Cortex of kidney (tissue), 1 donor: ENCODE data around the gene UBB.

Source experiments
- DNase-seq: peaks from one replicate; lab custom pipeline; 2025; lab: John Stamatoyannopoulos, UW

Gene UBB

DNA sequence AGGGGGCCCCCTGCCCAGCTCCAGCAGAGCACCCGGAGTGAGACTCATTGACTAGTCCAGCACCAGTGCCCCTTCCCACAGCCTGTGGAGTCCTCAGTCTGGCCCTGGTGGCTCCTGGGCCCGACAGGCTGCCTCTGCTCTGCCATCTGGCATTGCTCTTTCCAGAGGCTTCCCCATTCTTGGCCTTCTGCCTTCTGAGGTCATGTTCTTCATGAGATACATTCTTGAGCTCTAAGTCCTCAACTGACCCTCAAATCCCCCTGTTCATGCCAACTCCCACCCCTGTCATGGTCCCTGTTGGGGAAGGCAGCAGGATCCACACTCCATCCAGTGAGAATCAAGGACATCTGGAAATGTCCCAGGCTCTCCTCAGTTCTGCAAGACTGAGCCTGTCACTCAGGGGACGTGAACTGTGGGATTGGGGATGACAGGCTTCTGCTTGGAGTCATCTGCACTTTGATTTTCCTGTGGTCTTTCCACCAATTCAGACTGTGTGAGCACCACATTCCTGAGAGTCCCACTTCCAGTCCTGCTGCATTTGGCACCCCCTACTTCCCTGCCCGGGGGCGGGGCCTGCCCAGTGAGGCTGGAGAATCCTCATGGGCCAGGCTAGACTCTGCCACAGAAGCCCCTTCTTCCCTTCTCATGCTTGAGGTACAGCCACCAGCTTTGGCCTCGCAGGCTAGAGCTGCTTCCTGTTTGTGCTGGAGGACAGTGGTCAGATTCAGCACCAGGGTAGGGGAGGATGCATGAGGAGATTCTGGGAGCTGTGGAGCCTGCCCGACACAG lies 37.2 kb downstream of the UBB start:
- no peak for DNase-seq

DNA sequence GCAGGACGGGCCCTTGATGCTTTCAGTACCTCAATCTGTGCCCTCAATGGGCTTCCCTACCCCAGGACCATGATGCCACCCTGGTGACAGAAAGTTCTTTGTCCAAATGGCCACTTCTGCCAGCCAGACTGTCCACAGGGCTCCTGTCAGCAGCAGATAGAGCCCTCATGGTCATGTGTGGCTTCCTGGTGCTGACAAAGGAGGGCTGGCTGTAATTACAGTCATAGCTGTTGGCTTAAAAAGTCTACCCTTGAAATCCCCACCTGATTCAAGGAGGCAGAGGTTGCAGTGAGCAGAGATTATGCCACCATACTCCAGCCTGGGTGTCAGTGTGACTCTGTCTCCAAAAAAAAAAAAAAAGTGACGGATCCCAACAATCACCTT lies 37.8 kb downstream of the UBB start:
- no peak for DNase-seq

DNA sequence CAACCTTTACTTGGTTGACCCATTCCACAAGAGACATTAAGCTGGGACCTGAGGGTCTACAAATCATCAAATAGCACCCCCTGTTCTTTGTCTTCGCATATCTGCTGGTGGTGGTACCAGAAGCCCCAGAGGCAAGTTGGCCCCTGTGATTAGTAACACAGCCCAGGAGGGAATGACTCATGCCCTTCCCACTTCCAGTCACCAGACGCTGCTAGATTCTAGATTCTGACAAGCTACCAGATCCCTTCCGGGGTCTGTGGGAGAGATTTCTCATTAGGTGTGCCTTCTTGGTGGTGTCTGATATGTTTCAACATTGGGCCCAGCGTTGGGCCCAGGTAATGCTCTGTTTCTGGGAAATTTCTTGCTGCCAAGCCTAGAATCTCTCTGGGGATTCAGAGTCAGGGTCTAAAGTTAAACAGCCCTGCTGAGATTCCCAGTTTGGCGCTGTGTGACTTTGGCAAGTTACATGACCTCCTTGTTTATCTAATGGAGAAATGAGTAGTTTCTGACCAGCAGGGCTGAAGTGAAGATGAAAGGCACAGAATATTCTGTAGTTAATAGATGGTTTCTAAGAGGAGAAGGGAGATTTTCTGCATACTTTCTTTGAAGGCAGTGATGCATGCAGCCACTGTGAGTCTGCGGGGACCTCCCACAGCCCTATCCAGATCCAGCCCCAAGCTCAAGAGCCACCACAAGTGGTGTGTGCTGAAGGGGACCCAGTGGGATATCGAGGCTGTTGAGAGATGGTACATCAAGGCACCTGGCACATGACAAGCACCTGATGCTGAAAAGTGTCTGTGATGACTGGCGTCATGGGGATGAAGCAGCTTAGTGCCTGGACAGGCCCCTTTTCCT lies 38.4 kb downstream of the UBB start:
- DNase-seq: no peak

DNA sequence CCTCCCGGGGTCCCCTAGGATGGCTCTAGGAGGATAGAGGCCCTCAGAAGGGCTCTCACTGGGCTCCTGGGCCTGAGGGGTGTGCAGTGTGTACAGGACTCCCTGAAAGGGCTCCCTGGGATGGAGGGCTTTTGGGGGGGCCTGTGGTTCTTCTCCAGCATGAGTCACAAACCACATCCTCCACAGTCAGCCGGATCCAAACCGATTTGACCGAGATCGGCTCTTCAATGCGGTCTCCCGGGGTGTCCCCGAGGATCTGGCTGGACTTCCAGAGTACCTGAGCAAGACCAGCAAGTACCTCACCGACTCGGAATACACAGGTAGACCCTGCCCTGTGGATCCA lies 39.0 kb downstream of the UBB start:
- DNase-seq: no peak

DNA sequence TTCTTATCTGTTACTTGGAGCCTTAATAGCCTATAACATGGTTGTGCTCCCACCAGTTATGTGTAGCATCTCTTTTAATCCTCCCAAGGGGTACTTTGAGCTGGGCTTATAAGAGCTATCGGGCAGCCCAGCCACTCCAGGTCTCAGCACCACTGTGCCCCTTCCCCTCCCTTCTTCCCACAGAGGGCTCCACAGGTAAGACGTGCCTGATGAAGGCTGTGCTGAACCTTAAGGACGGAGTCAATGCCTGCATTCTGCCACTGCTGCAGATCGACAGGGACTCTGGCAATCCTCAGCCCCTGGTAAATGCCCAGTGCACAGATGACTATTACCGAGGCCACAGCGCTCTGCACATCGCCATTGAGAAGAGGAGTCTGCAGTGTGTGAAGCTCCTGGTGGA lies 41.5 kb downstream of the UBB start:
- DNase-seq: no peak

DNA sequence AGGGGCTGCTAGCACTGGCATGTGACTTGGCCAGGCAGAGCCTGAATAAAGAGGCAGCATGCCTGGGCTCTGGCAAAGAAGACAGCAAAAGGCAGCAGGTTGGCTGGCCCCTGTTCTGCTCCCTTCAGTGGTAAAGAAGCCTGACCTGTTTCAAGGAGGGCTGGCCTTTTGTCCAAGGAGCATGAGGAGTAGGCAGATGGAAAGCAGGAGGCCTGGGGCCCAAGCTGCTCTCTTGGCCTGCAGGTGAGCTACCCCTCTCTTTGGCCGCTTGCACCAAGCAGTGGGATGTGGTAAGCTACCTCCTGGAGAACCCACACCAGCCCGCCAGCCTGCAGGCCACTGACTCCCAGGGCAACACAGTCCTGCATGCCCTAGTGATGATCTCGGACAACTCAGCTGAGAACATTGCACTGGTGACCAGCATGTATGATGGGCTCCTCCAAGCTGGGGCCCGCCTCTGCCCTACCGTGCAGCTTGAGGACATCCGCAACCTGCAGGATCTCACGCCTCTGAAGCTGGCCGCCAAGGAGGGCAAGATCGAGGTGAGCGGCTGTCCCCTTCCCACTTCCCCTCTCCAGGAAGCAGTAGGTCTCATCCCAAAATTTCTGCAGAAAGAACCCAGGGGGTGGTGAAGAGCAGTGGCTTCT lies 42.5 kb downstream of the UBB start:
- no peak for DNase-seq

DNA sequence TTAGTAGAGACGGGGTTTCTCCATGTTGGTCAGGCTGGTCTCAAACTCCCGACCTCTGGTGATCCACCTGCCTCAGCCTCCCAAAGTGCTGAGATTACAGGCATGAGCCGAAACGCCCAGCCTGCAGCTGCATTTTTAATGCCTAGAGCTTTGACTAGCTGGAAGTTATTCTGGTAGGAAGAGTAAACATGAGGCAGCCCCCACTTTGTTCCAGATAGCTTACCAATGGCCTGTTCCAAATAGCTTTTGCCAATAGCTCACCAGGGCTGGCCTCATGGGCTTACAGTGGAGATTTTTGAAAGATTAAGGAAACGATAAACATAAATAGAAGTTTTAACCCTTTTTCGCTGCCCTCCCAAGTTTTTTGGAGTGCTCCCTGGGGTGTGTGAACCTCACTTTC lies 44.3 kb downstream of the UBB start:
- DNase-seq: no peak

DNA sequence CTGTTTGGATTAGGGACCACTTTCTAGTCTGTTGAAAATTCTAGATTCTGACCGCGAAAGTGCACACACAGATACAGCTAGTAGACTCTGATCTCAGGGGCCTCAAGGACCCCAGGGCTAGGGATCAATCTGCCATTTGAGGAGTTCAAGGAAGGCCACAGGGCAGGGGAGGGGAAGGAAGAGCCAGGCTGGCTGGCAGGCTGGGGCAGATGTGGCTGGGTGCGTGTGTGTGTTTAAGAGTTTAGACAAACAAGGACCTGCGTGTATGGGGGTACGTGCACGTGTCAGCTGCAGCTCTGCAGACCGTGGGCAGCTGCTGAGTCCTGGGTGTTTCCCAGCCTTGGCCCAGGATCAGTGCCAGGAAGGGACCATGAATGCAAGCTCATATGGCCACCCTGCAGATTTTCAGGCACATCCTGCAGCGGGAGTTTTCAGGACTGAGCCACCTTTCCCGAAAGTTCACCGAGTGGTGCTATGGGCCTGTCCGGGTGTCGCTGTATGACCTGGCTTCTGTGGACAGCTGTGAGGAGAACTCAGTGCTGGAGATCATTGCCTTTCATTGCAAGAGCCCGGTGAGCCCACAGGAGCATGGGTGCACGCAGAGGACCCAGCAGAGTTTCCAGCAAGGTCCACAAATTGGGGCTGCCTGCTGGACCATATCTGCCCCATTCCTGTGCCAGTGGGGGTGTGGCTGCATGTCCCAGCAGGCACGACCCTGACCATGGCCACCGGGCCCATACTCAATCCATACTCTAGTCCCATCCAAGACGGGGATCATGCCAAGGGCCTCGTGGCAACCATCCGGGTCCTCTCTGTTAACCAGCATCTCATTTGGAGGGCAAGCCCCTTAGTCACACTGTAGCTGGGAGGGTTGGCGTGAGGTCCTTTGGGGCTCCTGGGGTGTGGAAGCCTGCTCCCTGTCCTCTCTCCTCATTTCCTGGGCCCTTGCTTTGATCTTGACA lies 45.1 kb downstream of the UBB start:
- no peak for DNase-seq

DNA sequence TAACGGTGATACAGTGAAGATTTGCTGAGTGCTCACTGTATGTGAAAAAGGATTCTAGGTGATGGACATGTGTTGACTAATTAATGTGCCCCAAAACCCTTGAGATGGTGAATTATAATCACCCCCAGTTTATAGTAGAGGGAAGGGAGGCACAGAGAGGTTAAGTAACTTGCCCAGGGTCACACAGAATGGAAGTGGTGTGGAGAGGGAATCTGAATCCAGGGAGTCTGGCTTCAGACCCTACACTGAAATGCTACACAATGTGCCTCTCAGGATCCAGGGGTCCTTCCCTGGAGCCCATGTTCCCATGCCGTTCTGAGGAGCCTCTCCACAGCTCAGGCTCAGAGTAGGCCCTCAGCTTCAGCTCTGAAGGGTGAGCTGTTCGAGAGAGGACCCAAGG lies 46.1 kb downstream of the UBB start:
- no peak for DNase-seq

DNA sequence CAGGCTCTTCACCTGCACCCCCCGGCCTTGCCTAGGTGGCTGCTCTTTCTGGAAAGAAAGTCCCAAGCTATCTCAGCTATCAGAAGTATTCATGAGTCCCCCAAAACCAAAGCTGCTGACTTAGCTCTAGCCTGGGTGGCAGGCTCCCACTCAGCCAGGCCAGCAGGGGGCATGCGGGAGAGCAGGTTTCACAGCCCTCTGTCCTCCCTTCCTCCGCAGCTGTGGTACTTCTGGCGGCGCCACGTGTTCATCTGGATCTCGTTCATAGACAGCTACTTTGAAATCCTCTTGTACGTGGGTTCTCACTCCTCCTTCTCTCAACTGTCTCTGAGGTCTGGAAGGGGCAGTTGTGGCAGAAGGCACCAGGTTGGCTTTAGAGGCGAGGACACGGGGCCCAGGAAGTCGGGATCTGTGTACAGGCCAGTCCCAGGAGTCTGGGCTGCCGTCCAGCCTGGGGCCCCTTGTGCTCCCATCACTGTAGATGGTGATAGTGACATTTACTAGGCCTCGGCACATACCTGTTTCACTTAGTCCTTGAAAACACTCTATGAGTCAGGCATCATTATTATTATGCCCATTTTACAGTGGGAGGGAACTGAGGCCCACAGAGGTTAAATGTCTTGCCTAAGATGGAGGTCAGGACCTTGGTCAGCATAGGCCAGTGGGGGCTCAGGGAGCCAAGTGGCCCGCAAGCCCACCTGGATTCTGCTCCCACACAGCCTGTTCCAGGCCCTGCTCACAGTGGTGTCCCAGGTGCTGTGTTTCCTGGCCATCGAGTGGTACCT lies 47.4 kb downstream of the UBB start:
- no peak for DNase-seq

DNA sequence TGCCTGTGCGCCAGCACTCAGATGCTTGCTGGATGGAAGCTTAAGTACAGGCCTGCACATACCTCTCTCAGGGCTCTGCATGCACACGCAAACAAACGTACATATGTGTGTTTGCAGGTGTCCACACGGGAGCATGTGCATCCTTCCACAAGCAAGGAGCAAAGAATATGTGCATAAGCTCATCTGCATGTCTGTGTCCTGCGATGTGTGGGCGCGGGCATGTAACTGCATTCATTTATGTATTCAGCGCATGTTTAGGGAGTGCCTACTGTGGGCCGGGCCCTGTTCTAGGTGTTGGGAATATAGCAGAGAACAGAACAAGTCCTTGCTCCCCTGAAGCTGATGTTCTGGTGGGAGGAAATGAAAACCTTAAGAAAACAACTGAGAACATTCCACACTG lies 48.2 kb downstream of the UBB start:
- DNase-seq: no peak

DNA sequence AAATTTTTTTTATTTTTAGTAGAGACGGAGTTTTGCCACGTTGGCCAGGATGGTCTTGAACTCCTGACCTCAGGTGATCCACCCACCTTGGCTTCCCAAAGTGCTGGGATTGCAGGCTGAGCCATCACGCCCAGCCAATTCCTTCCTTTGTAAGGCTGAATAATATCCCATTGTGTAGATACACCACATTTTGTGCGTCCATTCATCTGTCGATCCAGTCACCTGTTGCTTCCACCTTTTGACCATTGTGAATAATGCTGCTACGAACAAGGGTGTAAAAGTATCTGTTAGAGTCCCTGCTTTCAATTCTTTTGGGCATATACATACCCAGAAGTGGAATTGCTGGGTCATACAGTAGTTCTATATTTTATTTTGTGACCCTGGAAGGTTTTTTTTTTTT lies 49.8 kb downstream of the UBB start:
- no peak for DNase-seq

DNA sequence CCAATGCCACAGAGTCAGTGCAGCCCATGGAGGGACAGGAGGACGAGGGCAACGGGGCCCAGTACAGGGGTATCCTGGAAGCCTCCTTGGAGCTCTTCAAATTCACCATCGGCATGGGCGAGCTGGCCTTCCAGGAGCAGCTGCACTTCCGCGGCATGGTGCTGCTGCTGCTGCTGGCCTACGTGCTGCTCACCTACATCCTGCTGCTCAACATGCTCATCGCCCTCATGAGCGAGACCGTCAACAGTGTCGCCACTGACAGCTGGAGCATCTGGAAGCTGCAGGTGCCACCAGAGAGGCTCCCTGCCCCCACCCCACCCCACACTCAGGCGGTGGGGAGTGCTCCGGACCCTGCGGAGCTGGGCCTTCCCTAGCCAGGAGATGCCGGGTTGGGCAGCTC lies 51.1 kb downstream of the UBB start:
- DNase-seq: no peak
